Mesothelial cell of epicardium (in vitro differentiated cells): ENCODE results near the gene MAPK8IP3. TPM values are rescaled to one million over a fixed set of nuclear protein-coding genes. Genes with fewer than 3 reads are reported as not detected.

ENCODE experiments used
- DNase-seq, 2 experiments: peaks; one replicate each; pipeline ENCODE4 v3.0.0; 2021; ENCODE audit warnings: low spot score in 2 of 2; ENCODE audit not compliant: unreplicated experiment in 2 of 2
- H3K27ac Mint-ChIP-seq: 2 replicates; pipeline ENCODE4 v1.8.0; 2021; ENCODE audit warnings: mixed read lengths
- H3K27me3 Mint-ChIP-seq: 2 replicates; pipeline ENCODE4 v1.8.0; 2021; ENCODE audit warnings: low read depth, mixed read lengths
- H3K36me3 Mint-ChIP-seq: 2 replicates; pipeline ENCODE4 v1.8.0; 2021; ENCODE audit warnings: mixed read lengths
- H3K4me1 Mint-ChIP-seq: 2 replicates; pipeline ENCODE4 v1.8.0; 2021; ENCODE audit warnings: mixed read lengths
- H3K4me3 Mint-ChIP-seq: 2 replicates; pipeline ENCODE4 v1.8.0; 2021; ENCODE audit warnings: mild to moderate bottlenecking, moderate library complexity, mixed read lengths
- H3K9me3 Mint-ChIP-seq: 2 replicates; pipeline ENCODE4 v1.8.0; 2021; ENCODE audit warnings: mixed read lengths
- CTCF ChIP-seq: fragments of 200-600 bp; sonication (generic); IDR thresholded peaks from one replicate; pipeline ENCODE4 v1.5.0; 2021; ENCODE audit warnings: antibody characterized with exemption; ENCODE audit not compliant: unreplicated experiment
- total RNA-seq: library from RNA; stranded (reverse); gene quantifications from 3 replicates; pipeline ENCODE4 v1.2.1, GENCODE V29; 2021

Gene MAPK8IP3
- total RNA-seq, 1 donor from 2014 or later = 182 TPM

GRCh38 chr16:1800701-1801100 lies 94.7 kb downstream of the MAPK8IP3 start:
- no peak for TF ChIP-seq CTCF
- Mint-ChIP-seq H3K27ac (no peak overlapping the region), H3K4me1 (no peaks in the 10 kb centered on the region), H3K9me3 (peaks cover 16% of the 10 kb centered on the region), H3K36me3 (peaks cover 20% of the 10 kb centered on the region), H3K27me3 (no peaks in the 10 kb centered on the region), H3K4me3 (no peak overlapping the region)
- no peak for DNase-seq

- Mint-ChIP-seq H3K36me3 (peaks cover 25% of the 10 kb centered on the region), H3K4me1 (no peaks in the 10 kb centered on the region), H3K4me3 (no peak overlapping the region), H3K27me3 (no peaks in the 10 kb centered on the region), H3K9me3 (peaks cover 4% of the 10 kb centered on the region), H3K27ac (no peak overlapping the region)
- DNase-seq = no peak
- TF ChIP-seq CTCF = no peak
Measured at GRCh38 chr16:1807626-1808025, 101.6 kb downstream of the MAPK8IP3 start.

GRCh38 chr16:1808691-1809090 lies 102.7 kb downstream of the MAPK8IP3 start:
- Mint-ChIP-seq H3K36me3 (peaks cover 27% of the 10 kb centered on the region), H3K27ac (no peak overlapping the region), H3K4me1 (no peaks in the 10 kb centered on the region), H3K4me3 (no peak overlapping the region), H3K9me3 (peaks cover 4% of the 10 kb centered on the region), H3K27me3 (no peaks in the 10 kb centered on the region)
- DNase-seq = no peak
- no peak for TF ChIP-seq CTCF

GRCh38 chr16:1809281-1809801 lies 103.3 kb downstream of the MAPK8IP3 start:
- Mint-ChIP-seq H3K9me3 (peaks cover 4% of the 10 kb centered on the region), H3K4me3 (no peak overlapping the region), H3K4me1 (no peaks in the 10 kb centered on the region), H3K36me3 (peaks cover 28% of the 10 kb centered on the region), H3K27ac (no peak overlapping the region), H3K27me3 (no peaks in the 10 kb centered on the region)
- no peak for DNase-seq
- no peak for TF ChIP-seq CTCF

GRCh38 chr16:1810106-1810505 lies 104.1 kb downstream of the MAPK8IP3 start:
- Mint-ChIP-seq H3K27me3 (no peaks in the 10 kb centered on the region), H3K36me3 (peaks cover 30% of the 10 kb centered on the region), H3K4me3 (no peak overlapping the region), H3K4me1 (no peaks in the 10 kb centered on the region), H3K9me3 (peaks cover 4% of the 10 kb centered on the region), H3K27ac (peak overlapping the region; percentile 50)
- no peak for TF ChIP-seq CTCF
- no peak for DNase-seq

GRCh38 chr16:1810536-1810935 lies 104.5 kb downstream of the MAPK8IP3 start:
- peaks cover 33% of the 10 kb centered on the region for H3K36me3 Mint-ChIP-seq
- H3K4me1 Mint-ChIP-seq = no peaks in the 10 kb centered on the region
- no peak for DNase-seq
- no peak for TF ChIP-seq CTCF
- no peak overlapping the region for H3K27ac Mint-ChIP-seq
- no peak overlapping the region for H3K4me3 Mint-ChIP-seq
- no peaks in the 10 kb centered on the region for H3K27me3 Mint-ChIP-seq
- peaks cover 4% of the 10 kb centered on the region for H3K9me3 Mint-ChIP-seq
